Endometrium (tissue), 2 donors: ENCODE measurements around the gene FKBP1B.
"Not testable (repeated sequence)": the region's sequence is repeated elsewhere in the genome, so short reads cannot be mapped to it uniquely, and the experiment has no call there.

ENCODE experiments used
- FAIRE-seq: peaks from 2 replicates; lab custom pipeline; 2012; peaks lifted over from hg19 to GRCh38; lab: Jason Lieb, UNC
- donor health status: control.
- donor health status: control.

Gene FKBP1B

DNA sequence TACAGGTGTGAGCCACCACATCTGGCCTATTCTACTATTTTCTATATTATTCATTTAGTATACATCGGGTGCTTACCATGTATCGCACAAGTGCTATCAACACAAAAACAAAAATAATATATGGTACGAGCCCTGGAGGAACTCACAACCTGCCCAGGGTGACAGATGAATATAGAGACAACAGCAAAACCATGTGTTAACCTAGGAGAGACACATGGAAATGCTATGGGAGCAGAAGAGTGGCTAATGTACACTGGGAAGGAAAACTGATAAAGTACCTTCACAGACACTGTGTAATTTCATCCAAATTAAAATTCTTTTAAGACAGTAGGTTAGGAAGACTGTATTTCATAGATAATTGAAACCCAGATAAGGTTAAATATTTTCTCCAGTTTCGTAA is 22.7 kb downstream of the FKBP1B start:
- FAIRE-seq, result no peak

DNA sequence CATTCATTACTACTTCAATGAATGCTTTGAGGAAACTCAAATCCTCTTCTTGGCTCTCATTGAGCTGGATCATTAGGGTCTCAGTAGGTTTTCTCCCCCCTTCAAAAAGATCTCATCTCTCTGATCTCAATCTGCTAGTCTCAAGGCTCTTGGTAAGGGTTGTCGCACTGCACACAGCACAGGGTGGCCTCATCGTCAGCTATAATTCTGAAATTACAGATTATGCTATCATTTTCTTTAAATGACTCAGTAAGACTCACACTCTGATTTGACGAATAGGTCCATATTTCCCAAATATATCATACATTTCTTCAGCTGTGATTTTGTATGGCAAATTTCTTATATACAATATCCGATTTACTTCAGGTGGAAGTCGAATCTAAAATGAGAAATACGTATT is 24.3 kb downstream of the FKBP1B start:
- FAIRE-seq, result no peak

DNA sequence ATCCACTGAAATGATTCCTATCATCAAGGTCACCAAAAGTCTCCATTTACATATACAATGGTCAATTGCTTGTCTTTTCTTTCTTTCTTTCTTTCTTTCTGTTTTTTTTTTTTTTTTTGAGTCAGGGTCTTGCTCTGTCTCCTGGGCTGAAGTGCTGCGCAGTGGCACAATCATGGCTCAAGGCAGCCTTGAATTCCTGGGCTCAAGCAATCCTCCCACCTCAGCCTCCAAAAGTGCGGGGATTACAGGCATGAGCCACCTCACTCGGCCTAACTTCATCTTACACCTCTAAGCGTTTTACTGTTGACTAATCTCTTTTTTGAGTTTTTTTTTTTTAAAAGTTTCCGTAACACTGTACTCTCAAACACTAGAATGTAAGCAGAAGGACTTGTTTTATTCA is 25.7 kb downstream of the FKBP1B start:
- no peak for FAIRE-seq

DNA sequence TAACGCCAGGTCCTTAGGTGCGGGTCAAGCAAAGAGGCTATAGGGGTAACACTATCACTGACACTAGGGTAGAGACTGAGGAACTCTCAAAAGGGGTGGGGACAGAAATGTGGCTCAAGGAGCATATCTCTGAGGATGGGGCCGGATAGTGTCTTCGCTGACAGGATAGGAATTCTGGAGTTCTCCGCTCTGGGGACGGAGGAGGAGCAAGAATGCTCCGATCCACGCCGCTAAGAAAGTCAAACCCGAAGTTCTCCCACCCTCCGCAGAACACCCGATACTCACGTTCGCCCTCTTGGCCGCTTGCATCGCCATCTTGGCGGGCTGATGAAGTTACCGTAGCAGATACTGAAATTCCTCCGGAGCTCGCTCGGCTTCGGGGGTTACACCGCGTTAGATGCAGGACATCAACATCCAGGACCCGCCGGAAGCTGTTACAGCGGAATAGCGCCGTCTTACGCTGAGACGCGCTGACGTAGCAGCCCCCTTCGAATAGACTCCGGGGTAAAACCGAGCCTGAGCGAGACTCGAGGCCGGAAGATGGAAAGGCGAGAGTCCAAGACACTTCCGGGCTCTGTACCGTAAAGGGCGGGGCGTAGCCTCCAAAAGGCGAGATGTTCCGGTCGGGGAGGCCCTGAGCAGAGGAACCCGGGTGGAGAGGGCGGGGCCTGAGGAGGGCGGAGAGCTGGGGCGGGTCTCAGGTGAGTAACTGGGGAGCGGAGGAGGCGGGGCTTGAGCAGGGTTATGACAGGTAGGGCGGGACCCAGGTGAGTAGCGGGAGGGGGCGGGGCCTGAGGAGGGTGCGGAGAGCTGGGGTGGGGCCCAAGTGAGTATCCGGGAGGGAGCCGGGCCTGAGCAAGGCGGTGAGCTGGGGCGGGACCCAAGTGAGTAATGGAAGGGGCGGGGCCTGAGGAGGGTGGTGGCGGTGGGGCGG is 26.6 kb downstream of the FKBP1B start, which contains the start of gene SF3B6:
Gene SF3B6 (minus strand): TSS at position 412 of the 934 bp plus-strand sequence. CDS start 97 bp downstream, at position 315.
- peak; percentile 90 for FAIRE-seq

DNA sequence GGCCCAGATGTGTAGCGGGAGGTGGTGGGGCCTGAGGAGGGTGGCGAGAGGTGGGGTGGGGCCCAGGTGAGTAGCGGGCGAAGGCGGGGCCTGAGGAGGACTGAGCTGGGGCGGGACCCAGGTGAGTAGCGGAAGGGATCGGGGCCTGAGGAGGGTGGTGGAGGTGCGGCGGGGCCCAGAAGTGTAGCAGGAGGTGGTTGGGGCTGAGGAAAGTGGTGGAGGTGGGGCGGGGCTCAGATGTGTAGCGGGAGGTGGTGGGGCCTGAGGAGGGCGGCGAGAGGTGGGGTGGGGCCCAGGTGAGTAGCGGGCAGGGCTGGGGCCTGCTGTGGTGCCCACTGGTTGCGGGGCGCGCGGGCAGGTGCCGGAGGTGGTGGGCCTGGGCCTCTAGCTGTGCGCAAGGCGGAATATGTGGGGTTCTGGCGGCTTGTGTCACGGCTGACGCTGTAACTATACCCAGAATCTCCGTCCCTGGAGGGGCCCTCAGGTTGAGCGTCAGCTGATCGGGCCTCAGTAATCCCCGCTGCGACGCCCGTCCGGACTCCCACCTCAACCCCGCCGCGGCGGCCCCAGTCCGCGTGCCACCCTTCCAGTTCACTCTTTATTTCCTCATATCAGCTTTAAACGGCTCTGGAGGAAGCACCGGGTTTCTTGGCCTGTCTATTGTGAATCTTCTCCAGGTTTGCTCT is 27.5 kb downstream of the FKBP1B start:
- no peak for FAIRE-seq

DNA sequence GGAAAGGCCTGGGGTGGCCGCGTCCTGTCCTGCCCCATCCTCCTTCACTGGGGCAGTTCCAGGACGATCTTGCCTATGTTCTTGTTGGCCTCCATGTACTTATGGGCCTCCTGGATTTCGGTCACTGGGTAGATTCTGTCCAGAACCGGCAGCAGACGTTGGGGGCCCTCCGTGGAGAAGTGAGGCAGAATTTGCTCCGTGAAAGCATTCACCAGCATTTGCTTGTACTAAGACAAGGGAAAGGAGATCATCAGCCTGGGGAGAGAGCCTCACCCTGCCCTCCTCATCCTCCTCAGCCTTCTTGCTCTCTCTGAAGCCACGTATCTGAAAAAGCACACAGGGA is 28.0 kb downstream of the FKBP1B start:
- FAIRE-seq, result no peak

DNA sequence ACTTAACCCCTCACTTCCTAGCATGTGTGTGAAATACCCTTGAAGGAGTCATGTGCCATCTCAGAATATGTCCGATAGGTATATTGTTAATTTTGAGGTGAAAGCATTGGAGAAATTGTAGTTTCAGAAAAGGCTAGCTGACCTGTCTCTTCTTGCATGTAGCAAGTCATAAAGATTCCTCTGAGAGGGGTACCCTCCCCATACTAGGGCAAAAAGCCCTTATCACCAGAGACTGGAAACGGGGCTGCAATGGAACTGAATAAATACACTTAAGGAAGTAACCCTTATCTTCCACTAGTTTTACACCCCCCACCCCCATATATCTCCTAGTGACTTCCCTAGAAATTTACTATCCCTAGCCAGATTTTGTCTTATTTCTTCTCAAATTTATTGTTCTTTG is 28.3 kb downstream of the FKBP1B start:
- FAIRE-seq, result no peak

DNA sequence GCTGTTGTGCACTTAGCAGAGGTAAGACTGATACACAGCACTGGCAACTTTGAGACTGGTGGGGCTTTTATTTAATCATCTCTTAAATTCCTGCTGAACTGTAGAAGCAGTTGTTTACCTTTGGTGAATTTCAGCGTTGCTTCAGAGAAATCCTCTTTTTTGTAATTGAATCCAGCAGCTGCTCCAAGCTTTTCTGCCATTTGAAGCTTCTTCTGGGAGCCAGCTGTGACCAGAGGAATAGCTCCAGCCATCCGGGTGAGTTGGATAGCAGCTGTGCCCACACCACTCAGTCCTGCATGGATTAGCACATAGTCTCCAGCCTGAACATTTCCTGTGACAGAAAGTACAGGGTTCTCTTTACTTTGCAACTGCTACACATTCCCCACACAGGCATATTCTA is 31.2 kb downstream of the FKBP1B start:
- no peak for FAIRE-seq

DNA sequence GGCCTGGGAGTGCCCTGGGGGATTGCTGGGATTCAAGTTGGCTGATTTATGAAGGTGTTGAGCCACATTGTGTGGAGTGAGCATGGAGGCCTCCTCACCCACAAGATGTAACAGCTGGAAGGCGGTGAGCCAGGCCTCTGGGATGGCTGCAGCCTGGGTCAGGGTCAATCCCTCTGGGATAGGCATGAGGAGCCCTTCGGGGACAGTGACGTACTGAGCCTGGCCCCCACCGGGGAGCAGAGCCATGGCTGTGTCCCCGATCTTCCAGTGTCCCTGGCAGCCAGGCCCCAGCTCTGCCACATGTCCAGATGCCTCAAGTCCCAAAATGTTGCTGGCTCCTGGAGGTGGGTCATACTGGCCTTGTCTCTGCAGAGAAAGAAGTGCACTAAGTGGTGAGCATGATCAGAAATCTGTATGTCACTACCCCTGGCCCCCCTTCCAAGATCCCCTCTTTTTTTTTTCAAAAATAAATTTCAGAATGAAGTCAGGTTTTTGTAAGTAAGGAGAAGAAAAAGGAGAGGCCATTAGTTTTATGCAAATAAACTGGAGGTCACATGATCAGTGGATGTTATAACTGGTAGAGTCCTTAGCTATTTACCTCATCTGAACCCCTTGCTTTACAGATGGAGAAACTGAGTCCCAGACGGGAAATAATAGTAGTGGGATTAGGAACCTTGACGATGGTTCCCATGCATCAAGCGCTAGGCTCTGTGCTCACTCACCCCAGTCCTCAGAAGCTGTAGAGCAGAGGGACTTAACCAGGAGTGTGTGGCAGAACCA is 33.4 kb downstream of the FKBP1B start:
- no peak for FAIRE-seq

DNA sequence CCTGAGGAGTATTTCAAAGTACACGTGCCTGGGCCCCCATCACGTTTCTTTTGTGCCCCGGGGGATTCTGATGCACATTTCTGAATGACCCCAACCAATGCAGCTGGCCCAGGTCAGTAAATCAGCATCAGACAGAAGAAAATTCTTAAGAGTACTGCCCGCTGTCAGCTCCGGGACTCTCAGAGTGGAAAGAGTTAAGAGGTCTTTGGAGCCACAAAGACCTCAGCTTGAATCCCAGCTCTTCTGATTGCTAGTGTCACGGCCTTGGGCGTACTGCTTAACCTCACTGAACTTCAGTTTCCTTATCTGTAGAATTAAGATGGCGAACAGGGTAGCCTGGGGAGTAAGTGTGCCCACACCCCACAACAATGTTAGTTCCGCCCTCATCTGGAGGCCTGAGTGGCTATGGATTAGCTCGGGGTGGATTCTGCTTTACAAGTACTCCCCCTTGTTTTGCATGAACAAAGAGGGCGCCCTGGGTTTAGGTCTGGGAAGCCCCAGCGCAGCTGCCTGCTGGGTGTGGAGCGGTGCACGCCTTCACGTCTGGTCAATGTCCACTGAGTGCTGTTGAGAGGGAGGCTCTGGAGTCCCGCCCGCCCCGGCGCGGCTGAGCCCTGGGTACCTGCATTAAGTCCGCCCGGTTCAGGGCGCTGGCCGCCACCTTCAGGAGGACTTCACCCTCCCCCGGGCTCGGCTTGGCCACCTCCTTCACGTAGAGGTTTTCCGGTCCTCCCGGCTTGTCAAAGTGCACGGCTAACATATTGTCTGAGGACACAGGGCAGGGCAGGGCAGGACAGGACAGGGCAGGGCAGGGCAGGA is 34.2 kb downstream of the FKBP1B start:
- FAIRE-seq, result no peak

DNA sequence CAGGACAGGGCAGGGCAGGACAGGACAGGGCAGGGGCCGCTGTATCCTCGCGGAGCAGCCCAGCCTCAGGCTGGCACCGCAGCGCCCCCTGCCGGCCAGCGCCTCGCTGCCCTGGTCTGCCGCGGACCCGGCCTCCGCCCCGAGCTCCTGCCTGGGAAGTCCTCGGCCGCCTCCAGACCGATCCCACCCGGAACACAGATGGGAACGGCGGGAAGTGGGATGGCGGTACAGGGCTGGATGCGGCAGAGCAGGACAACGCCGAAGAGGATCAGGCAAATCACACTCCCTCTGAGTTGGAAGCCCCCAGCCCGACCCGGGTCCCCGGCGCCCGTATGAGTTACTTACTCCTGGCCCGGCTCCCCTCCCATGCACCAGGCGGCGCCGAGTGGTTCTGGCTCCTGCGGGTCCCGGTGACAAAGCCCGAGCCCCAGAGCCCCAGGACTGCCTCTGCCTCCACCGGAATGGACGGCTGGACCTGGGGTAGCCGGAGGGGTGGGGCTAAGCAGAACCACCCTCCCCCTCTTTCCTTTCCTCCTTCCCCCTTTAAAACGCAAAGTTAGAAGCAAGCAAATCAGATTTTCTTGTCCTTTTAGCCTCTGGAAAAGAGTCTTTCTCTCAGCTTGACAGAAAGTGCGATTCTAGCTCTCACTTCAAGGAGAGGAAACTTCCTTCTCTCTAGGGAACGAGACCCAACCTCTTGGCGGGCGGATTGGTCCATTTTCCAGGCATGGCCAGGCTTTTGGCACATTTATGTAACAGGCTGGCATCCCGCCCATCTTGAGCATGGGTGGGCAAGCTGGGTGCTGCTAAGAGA is 35.1 kb downstream of the FKBP1B start, which contains the start of gene TP53I3:
Gene TP53I3 (minus strand): TSS at position 449 of the 814 bp plus-strand sequence. CDS start 508 bp downstream, outside the sequence.
- no peak for FAIRE-seq

DNA sequence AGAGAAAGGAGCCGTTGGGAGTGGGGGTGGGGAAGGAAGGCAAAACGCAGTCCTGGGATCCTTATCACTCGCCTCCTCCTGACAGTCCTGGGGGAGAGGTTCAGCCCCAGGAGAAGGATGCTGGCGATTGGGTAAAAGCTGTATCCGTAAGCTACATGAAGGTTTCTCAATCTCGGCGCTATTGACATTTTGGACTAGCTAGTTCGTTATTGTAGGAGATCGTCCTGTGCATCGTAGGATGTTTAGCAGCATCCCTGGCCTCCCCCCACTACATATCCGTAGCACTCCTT is 35.6 kb downstream of the FKBP1B start:
- FAIRE-seq, result no peak

DNA sequence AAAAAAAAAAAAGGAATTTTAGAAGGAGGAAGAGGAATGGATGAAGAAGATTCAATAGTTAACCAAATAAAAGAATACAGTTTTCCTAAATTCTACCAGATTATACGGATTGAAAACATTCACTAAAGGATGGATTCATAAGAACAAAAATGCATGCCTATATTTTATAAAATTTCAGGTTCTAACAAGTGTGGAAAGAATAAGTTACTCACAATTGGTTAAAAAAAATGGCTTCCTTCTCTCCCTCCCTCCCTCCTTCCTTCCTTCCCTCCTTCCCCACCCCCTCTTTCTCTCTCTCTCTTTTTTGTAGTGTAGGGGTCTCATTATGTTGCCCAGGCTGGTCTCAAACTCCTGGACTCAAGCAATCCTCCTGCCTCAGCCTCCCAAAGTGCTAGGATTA is 36.7 kb downstream of the FKBP1B start:
- FAIRE-seq, result no peak

DNA sequence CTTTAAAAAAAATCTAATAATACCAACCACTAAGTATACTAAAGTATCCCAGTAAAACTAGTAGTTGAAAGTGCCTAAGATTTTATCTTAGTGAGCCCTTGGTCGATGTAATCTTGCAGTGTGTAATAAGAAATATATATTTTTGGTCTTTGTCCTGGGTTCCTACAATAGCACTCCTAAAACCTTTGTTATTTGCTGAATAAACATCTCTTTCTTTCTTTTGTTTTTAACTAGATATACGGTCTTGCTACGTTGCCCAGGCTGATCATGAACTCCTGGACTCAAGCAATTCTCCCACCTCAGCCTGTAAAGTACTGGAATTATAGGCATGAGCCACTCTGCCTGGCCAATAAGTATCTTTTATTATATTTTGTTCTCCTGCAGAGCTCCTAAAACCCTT is 37.5 kb downstream of the FKBP1B start:
- no peak for FAIRE-seq

DNA sequence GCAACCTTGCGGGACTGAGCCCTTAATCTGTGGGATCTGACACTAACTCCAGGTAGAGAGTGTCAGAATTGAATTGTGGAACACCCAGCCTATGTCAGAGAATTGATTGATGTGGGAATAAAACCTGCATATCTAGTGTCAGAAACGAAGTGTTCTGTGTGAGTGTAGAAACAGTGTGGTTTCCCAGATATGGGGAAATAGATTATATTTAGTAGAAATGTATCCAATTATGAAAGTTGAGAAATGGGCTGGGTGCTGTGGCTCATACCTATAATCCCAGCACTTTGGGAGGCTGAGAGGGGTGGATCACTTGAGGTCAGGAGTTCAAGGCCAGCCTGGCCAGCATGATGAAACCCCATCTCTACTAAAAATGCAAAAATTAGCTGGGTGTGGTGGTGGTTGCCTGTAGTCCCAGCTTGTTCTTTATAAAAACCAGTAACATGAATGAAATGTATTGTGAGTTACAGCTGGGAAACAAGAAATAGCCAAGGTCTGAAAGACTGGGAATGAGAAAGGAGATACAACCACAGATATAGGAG is 39.3 kb downstream of the FKBP1B start:
- no peak for FAIRE-seq

DNA sequence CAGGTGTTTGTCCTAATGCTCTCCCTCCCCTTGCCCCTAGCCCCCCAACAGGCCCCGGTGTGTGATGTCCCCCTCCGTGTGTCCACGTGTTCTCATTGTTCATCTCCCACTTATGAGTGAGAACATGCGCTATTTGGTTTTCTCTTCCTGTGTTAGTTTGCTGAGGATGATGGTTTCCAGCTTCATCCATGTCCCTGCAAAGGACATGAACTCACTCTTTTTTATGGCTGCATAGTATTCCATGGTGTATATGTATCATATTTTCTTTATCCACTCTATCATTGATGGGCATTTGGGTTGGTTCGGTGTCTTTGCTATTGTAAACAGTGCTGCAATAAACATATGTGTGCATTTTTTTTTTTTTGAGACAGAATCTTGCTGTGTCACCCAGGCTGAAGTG is 43.7 kb downstream of the FKBP1B start:
- not testable (repeated sequence) for FAIRE-seq

DNA sequence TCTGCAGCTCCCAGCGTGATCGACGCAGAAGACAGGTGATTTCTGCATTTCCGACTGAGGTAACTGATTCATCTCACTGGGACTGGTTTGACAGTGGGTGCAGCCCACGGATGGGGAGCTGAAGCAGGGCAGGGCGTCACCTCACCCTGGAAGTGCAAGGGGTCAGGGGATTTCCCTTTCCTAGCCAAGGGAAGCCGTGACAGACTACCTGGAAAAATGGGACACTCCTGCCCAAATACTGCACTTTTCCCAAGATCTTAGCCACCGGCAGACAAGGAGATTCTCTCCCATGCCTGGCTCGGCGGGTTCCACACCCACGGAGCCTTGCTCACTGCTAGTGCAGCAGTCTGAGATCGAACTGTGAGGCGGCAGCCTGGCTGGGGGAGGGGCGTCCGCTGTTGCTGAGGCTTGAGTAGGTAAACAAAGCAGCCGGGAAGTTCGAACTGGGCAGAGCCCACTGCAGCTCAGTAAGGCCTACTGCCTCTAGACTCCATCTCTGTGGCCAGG is 45.7 kb downstream of the FKBP1B start:
- FAIRE-seq, result not testable (repeated sequence)

DNA sequence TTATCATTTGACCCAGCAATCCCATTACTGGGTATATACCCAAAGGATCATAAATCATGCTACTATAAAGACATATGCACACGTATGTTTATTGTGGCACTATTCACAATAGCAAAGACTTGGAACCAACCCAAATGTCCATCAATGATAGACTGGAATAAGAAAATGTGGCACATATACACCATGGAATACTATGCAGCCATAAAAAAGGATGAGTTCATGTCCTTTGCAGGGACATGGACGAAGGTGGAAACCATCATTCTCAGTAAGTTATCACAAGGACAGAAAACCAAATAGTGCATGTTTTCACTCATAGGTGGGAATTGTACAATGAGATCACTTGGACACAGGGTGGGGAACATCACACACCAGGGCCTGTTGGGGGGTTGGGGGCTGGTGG is 51.2 kb downstream of the FKBP1B start:
- FAIRE-seq, result not testable (repeated sequence)

DNA sequence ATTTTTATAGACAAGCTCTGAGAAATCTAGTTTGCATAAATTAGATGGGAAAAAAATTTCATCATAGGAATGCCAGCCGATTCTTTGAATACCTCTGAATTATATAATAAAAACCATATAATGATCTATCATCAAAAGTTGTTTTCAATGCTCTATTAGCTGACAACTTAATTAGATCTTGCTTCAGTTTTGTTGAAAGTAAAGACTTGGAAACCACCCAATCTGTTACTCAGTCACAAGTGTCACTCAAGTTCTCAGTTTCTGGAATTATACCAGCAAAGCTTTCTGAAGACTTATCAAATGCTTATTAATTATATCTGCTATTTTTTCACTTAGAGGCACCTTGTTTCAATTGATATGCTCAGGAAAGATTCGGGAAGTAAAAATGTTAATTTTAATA is 52.5 kb downstream of the FKBP1B start:
- FAIRE-seq, result no peak

DNA sequence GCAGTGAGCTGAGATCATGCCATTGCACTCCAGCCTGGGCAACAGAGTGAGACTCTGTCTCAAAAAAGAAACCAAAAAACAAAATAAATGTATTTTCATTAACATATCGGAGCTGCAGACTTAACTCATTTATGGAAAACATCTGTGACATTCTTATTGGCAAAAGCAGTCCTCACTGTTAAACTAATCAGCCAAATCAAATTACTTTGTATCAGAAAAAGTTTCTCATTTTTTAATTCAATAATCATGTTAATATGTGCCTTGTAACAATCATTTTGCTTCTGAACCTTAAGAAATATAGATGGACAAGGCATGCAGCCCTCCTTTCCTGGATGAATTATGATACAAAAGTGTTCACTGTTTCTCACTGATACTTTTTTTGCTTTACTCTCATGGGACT is 53.1 kb downstream of the FKBP1B start:
- no peak for FAIRE-seq
